Measurements from ENCODE around the gene MICAL2. TPM values are rescaled to one million over a fixed set of nuclear protein-coding genes. Genes with fewer than 3 reads are reported as not detected.

The MICAL2 gene
- total and polyA plus RNA-seq, 2 of the 8 experiments (the other 6 are each of a cell fraction or from before 2014, with no cell fraction given) = 1.3 to 4.1 TPM

- no peaks in the 10 kb centered on the region for H3K9me3 ChIP-seq (ENCODE audit: insufficient read depth in 2 of 2, low read depth in 1 of 2, low read length in 1 of 2)
- ChIA-PET CTCF (ENCODE audit: partially characterized antibody) (interaction anchor here (0.7 to 5.6 kb wide), 17 partner anchors 11 to 284 kb away, joined by 3 to 28 read pairs (median 8); no protein-coding TSS in a partner anchor), POLR2A (ENCODE audit: partially characterized antibody) (no interaction called here)
- TF ChIP-seq USF2 (IDR thresholded peaks at IDR 0.05; ENCODE audit: low read length) (no peak), EP300 (IDR thresholded peaks at IDR 0.05; ENCODE audit: borderline replicate concordance in 1 of 2, low read depth in 2 of 2, low read length in 2 of 2) (no peak), RXRA (IDR thresholded peaks at IDR 0.05; ENCODE audit: insufficient read depth, low read depth, low read length) (no peak), YY1 (IDR thresholded peaks at IDR 0.05; ENCODE audit: low read depth, low read length) (no peak), SIX5 (IDR thresholded peaks at IDR 0.05; ENCODE audit: low read depth, low read length) (no peak), MAFK (IDR thresholded peaks at IDR 0.05; ENCODE audit: low read depth, low read length) (no peak), CTBP2 (IDR thresholded peaks at IDR 0.05; ENCODE audit: borderline replicate concordance, insufficient read depth, insufficient read length, low read length) (no peak), EGR1 (IDR thresholded peaks at IDR 0.05; ENCODE audit: borderline replicate concordance, low read depth, low read length) (no peak), GTF2F1 (IDR thresholded peaks at IDR 0.05; ENCODE audit: borderline replicate concordance, low read depth, low read length) (no peak), JUN (IDR thresholded peaks at IDR 0.05; ENCODE audit: low read depth, low read length) (no peak), KDM5A (IDR thresholded peaks at IDR 0.05; ENCODE audit: low read length) (no peak)
These were observed 24.8 kb upstream of the MICAL2 start for GRCh38 chr11:12085371-12086251.

More at GRCh38 chr11:12085371-12086251, 24.8 kb upstream of the MICAL2 start:
- Histone ChIP-seq H2AK5ac (ENCODE audit: low read depth, low read length) (no peak overlapping the region), H3K23me2 (ENCODE audit: low read depth, low read length) (no peaks in the 10 kb centered on the region), H2BK15ac (ENCODE audit: low read length) (no peak overlapping the region), H4K5ac (ENCODE audit: insufficient read length, low read depth, low read length) (no peak overlapping the region), H4K20me1 (replicated peaks in 1 of 2; ENCODE audit: control insufficient read depth in 1 of 2, insufficient read depth in 2 of 2, low read length in 2 of 2) (no peaks in the 10 kb centered on the region), H2AFZ (ENCODE audit: low read length) (0 out of 2 replicates have a peak overlapping the region, but pooled peaks have one; percentile 6), H2BK20ac (ENCODE audit: low read length) (no peak overlapping the region), H3K36me3 (ENCODE audit: control insufficient read depth in 2 of 4, insufficient read depth in 4 of 4, low read length in 3 of 4) (no peaks in the 10 kb centered on the region), H3K23ac (ENCODE audit: insufficient read length) (no peak overlapping the region), H3K14ac (ENCODE audit: insufficient read length) (no peak overlapping the region), H3K4me2 (ENCODE audit: insufficient read depth in 1 of 2, low read depth in 2 of 2, low read length in 2 of 2) (no peak overlapping the region), H3K79me1 (ENCODE audit: low read depth, low read length) (no peaks in the 10 kb centered on the region), H3K27me3 (replicated peaks in 1 of 4; ENCODE audit: control insufficient read depth in 3 of 4, extremely low read depth in 1 of 4, insufficient read depth in 3 of 4, low read length in 3 of 4) (no peaks in the 10 kb centered on the region), H2BK5ac (ENCODE audit: low read depth, low read length) (no peak overlapping the region; the same call in 1 of the 2 replicates), H4K91ac (replicated peaks; ENCODE audit: insufficient read length, low read length) (peak overlapping the region; percentile 17), H3K9ac (replicated peaks in 1 of 4; ENCODE audit: extremely low read depth in 1 of 4, low read depth in 3 of 4, low read length in 3 of 4) (no peak overlapping the region), H3K27ac (ENCODE audit: low read depth, low read length) (no peak overlapping the region), H3K4me1 (replicated peaks in 1 of 4; ENCODE audit: control insufficient read depth in 3 of 4, insufficient read depth in 4 of 4, low read length in 3 of 4) (no peaks in the 10 kb centered on the region; a peak in 2 of 7 replicates), H3K79me2 (ENCODE audit: control insufficient read depth in 1 of 2, insufficient read depth in 2 of 2, low read length in 2 of 2) (no peaks in the 10 kb centered on the region), H3K18ac (ENCODE audit: extremely low read depth, low read length) (no peak overlapping the region), H2BK12ac (ENCODE audit: low read depth, low read length) (no peak overlapping the region), H3K4me3 (ENCODE audit: extremely low read depth in 1 of 4, insufficient read depth in 2 of 4, low read depth in 3 of 4, low read length in 4 of 4) (no peak overlapping the region), H3K4ac (replicated peaks; ENCODE audit: insufficient read length, low read depth, low read length) (no peak overlapping the region), H4K8ac (ENCODE audit: extremely low read depth, insufficient read depth, low read length) (no peak overlapping the region), H3K56ac (replicated peaks; ENCODE audit: insufficient read length, low read depth, low read length) (no peak overlapping the region), H2BK120ac (replicated peaks; ENCODE audit: low read depth, low read length) (no peak overlapping the region)
- FAIRE-seq (no peak), DNase-seq (ENCODE audit: low read depth in 1 of 2, low spot score in 2 of 2) (no peak)
- 87% methylated on average over 11 of the region's 11 CpGs; no CpG with 5 or more reads in 1 of the 2 experiments for WGBS, 2 experiments (ENCODE audit: extremely low coverage in 1 of 2, insufficient coverage in 1 of 2, insufficient read length in 1 of 2, insufficient replicate concordance in 2 of 2, low coverage in 1 of 2, low lambda C conversion rate in 2 of 2, missing lambda C conversion rate in 1 of 2)

Measured in H1 (cell line).